Renal cortical epithelial cell (primary cell): Measurements from ENCODE around the gene OGA. TPM values are rescaled to one million over a fixed set of nuclear protein-coding genes. Genes with fewer than 3 reads are reported as not detected.
"Not testable (repeated sequence)": the region's sequence is repeated elsewhere in the genome, so short reads cannot be mapped to it uniquely, and the experiment has no call there.

Source experiments
- DNase-seq: peaks from one replicate; pipeline ENCODE4 v3.0.0-alpha.2; 2011; ENCODE audit warnings: low read depth
- total RNA-seq: library from RNA; depleted of rRNA; stranded (reverse); fragments of >200 nt; gene quantifications from 2 replicates; pipeline ENCODE4 v1.2.3, GENCODE V29; 2014

Gene OGA
- total RNA-seq, 1 donor from 2014 or later = 116 TPM

GRCh38 chr10:101797403-101798059 lies 20.7 kb downstream of the OGA start:
- no peak for DNase-seq

- DNase-seq = no peak
Observed at GRCh38 chr10:101793526-101793925, 24.7 kb downstream of the OGA start.

- DNase-seq = no peak
Observed at GRCh38 chr10:101789686-101790085, 28.6 kb downstream of the OGA start.

- not testable (repeated sequence) for DNase-seq
Observed at GRCh38 chr10:101789231-101789630, 29.0 kb downstream of the OGA start.

GRCh38 chr10:101785801-101786200 lies 32.4 kb downstream of the OGA start:
- no peak for DNase-seq

GRCh38 chr10:101784558-101784957 lies 33.7 kb downstream of the OGA start:
- no peak for DNase-seq

- DNase-seq = peak; percentile 1
Observed at GRCh38 chr10:101783736-101784118, 34.5 kb downstream of the OGA start.

GRCh38 chr10:101782811-101783735 lies 35.2 kb downstream of the OGA start, which contains the start of gene NPM3:
Gene NPM3 (minus strand): TSS chr10:101783446. CDS start chr10:101783390, 56 bp downstream.
- DNase-seq = peak; percentile 54

- no peak for DNase-seq
Observed at GRCh38 chr10:101781984-101782810, 36.0 kb downstream of the OGA start.

- DNase-seq = no peak
Observed at GRCh38 chr10:101781655-101781983, 36.6 kb downstream of the OGA start.

- DNase-seq = peak; percentile 27
Observed at GRCh38 chr10:101780818-101781654, 37.2 kb downstream of the OGA start.

GRCh38 chr10:101780187-101780817 lies 37.9 kb downstream of the OGA start:
- no peak for DNase-seq

GRCh38 chr10:101779544-101780186 lies 38.6 kb downstream of the OGA start:
- no peak for DNase-seq

GRCh38 chr10:101778781-101779543 lies 39.3 kb downstream of the OGA start:
- DNase-seq = no peak

- DNase-seq = no peak
Observed at GRCh38 chr10:101778151-101778780, 40.0 kb downstream of the OGA start.

GRCh38 chr10:101777619-101778145 lies 40.6 kb downstream of the OGA start:
- DNase-seq = no peak

- no peak for DNase-seq
Observed at GRCh38 chr10:101776161-101776817, 42.0 kb downstream of the OGA start.
